Measurements from ENCODE around the gene FUZ.
"Not testable (repeated sequence)": the region's sequence is repeated elsewhere in the genome, so short reads cannot be mapped to it uniquely, and the experiment has no call there.

The FUZ gene

DNA sequence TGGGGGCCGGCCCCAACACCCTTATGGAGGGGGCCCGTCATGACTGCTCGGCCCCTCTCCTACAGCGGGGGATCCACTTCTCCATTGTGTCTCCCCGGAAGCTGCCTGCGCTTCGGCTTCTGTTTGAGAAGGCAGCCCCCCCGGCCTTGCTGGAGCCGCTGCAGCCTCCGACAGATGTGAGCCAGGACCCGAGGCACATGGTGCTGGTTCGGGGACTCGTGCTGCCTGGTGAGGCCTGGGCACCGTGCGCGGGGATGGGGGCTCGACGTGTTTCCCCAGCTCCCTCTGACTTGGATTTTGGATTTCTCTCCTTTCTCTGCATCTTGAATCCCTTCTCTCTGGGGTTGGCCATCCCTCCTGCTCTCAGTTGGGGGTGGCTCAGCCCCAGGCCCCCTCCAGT, 16.6 kb upstream of the FUZ start:
- DNase-seq = no peak

DNA sequence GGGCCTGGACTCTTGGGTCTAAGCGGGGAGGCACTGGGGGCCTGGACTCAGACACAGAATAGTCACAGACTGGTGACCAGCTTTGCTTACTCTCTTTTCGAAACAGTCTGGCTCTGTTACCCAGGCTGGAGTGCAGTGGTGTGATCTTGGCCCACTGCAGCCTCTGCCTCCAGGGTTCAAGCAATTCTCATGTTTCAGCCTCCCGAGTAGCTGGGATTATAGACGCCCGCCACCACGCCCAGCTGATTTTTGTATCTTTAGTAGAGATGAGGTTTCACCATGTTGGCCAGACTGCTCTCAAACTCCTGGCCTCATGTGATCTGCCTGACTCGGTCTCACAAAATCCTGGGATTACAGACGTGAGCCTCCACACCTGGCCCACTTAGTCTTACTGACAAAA, 16.1 kb upstream of the FUZ start:
- DNase-seq = no peak

DNA sequence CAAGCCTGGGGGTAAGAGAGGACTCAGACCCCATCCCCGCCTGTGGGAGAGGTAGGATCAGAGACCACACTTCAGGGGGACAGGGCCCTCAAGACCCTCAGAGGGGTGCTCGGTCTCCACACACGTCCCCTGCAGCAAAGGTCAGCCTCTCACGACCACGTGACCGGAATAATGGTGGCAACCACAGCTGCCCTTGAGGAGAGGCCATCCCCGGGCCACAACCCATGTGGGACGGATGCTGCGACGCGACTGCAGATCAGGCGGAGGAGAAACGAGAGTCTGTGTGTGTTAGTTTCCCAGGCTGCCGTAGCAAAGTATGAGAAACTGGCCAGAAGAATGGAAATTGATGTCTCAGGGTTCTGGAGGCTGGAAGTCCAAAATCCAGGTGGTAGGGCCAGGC, 13.9 kb upstream of the FUZ start:
- DNase-seq = no peak

DNA sequence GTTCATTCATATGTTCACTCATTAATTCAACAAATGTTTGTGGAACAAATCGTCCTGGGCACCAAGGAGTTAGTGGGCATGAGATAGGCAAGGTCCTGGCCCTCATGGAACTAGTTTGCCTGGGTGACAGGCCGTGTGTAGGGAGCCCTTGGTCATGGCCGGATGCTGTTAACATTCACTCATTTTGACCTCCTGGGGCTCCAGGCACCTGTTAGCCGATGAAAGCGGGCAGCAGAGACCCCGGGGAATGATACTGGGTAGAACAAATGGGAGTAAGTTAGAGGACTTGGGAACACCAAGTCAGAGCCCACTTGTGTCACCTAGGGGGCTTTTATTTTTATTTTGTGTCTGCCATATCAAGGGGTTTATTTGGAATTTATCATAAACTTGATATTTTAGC, 11.6 kb upstream of the FUZ start:
- DNase-seq = no peak

DNA sequence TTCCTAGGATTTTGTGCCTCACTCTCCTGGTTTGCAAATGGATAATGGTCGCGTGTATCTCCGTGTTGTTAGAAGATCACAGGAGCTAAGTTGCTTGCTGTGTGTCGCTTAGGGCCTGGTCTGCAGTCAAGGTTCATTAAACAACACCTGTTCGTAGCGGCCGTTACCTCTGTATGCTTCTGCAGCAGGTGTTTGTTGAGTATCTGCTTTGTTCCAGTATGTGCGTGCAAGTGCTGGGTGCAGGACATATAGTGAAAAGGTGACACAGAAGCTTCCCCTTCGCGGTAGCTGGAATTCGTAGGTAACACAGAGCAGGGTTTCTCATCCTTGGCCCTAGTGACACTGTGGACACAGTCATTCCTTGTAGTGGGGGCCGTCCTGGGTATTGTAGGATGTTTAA, 10.4 kb upstream of the FUZ start:
- DNase-seq = no peak

DNA sequence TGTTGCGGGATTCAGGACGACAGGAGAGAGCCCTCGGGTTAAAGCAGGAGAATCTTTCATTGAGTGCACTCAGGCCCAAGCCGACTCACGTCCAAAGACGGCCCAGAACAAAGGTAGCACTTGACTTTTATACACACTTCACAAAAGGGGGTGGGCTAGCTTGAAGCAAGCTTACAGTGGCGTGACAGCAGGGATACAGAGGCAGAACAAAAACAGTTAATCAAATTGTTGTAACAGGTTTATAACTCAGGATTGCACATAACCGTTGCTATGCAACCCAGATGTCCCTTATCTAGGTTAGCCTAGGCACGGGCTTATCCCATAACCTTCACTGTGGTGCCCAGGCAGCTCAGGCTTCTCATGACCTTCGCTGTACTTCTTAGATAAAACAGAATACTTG, 7.0 kb upstream of the FUZ start:
- DNase-seq = no peak

DNA sequence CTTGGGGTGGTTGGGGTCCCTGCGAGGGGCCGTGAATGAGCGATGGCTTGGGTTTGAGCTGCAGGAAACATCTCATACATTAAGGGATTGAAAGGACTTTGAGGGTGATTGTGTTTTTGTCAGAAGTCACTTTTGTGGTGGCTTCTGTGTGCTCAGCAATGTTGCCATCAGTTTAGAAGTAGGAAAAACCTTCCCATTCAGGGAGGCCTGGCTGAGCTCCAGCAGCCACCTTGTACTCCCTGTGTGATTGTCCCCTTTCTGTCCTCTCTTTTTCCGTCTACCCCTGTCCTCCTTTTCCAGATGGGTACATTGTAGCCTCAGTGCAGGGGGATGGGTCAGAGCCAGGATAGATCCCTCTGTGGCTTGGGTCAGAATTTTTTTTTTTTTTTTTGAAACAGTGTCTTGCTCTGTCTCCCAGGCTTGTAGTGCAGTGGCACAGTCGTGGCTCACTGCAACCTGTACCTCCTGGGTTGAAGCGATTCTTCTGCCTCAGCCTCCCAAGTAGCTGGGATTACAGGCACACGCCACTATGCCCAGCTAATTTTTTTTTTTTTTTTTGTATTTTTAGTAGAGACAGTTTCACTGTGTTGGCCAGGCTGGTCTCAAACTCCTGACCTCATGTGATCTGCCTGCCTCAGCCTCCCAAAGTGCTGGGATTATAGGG, 6.5 kb upstream of the FUZ start:
- DNase-seq = not testable (repeated sequence)

DNA sequence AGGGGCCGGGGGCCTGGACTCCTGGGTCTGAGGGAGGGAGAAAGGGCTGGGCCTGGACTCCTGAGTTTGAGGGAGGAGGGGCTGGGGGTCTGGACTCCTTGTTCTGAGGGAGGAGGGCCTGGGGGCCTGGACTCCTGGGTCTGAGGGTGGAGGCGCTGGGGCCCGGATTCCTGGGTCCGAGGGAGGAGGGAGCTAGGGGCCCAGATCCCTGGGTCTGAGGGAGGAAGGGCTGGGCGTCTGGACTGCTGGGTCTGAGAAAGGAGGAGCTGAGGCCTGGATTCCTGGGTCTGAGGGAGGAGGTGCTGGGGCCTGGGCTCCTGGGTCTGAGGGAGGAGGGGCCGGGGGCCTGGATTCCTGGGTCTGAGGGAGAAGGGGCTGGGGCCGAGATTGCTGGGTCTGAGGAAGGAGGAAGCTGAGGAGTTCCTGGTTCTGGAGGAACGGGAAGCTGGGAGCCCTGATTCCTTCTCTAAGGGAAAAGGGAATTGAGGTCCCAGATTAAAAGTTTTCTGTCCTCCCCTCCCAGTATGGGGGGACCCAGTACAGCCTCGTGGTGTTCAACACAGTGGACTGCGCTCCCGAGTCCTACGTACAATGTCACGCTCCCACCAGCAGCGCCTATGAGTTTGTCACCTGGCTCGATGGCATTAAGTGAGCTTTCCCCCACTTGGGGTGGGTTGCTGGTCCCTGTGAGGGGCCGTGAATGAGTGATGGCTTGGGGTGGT, 5.7 kb upstream of the FUZ start:
- no peak for DNase-seq

DNA sequence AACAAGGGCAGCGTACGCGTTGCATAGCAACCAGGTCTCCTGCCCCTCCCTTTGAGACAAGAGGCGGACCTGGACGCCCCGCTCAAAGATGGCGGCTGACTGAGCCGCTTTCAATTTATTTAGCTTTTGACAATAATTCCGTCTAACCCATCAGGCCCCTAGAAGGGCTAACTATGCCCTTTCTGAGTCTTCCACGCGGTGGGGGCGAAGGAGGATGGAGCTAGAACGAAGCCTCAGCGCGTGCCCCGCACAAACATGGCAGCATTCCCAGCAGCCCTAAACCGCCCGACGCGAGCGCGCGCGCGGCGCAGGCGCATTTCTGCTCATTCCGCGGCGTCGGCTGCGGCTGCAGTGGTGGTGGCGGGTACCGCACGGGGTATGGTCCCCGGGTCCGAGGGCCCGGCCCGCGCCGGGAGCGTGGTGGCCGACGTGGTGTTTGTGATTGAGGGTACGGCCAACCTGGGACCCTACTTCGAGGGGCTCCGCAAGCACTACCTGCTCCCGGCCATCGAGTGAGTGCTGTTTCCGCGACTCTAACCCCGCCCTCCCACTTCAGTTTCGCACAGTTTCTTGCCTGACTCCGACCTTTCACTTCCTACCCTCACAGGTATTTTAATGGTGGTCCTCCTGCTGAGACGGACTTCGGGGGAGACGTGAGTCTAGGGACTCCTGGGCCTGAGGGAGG, 5.0 kb upstream of the FUZ start, which contains the start of gene MED25:
MED25 (plus strand) TSS at position 326 of the 685 bp plus-strand sequence; CDS start at position 379, 53 bp downstream.
- DNase-seq = peak; percentile 89

DNA sequence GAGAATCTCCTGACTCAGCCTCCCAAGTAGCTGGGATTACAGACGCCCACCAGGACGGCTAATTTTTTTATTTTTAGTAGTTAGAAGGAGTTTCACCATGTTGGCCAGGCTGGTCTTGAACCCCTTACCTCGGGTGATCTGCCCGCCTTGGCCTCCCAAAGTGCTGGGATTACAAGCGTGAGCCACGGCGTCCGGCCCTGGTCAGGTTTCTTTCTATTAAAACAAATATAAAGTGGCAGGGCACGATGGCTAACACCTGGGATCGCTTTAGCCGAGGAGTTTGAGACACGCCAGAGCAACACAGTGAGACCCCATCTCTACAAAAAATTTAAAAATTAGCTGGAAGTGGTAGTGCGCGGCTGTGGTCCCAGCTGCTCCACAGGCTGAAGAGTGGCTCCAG, 3.5 kb upstream of the FUZ start:
- DNase-seq = no peak

DNA sequence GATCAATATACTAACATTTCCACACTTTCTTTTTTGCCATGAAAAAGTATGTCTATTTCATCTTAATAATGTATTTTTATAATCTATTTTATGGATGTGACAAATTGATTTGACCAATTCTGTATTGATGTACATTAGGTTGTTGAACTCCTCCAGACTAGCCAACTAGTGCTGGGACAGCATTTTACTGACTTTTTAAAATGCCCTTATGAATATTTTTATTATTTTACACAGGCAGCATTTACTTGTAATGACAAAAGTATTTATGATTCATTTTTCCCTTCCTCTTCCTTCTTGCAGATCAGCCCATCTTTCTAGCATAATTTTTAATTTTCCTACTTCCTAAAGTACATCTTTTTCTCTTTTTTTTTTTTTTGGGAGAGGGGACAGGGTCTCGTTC, 918 bp upstream of the FUZ start:
- DNase-seq = no peak

DNA sequence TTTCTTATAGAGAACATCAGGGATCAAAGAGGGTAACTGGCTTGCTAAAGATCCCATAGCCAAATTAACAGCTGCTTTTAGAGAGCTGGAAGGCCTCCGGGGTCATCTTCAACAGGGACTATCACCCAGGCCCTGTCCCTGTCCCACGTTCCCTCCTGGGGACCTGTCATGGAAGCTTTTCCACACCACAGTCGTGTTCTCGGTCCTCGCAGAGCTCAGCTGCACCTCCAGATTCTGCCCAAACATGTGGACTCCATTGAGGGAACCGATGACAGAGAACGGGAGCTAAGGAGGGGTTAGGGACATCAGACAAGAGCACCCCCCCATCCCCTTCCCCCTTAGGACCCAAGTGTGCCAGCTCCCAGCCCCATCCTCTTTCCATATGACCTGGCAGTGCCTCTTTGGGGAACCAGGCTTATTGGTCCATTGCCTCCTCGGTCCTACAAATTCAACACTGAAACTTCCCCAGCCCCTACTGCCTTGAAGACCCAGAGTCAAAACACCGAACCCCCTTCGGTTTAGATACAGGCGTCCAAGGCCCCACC, 568 bp downstream of the FUZ start:
- no peak for DNase-seq

DNA sequence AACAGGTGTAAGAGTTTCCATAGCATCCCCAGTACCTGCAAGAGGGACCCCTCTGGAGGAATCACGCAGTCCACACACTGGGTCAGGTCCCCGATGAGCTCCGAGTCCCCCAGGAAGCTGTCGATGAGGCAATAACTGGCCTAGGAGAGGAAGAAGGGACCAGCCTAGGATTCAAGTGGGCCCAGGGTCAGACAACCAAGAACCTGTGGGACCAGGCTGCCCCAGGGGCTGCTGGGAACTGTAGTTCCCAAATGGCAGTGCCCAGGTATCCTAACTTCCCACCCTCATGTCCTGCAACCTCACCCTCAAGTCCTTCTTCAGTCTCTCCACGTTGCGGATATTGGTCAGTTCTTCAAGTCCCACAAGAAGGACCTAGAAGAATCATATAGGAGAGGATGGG, 1.8 kb downstream of the FUZ start:
- no peak for DNase-seq

DNA sequence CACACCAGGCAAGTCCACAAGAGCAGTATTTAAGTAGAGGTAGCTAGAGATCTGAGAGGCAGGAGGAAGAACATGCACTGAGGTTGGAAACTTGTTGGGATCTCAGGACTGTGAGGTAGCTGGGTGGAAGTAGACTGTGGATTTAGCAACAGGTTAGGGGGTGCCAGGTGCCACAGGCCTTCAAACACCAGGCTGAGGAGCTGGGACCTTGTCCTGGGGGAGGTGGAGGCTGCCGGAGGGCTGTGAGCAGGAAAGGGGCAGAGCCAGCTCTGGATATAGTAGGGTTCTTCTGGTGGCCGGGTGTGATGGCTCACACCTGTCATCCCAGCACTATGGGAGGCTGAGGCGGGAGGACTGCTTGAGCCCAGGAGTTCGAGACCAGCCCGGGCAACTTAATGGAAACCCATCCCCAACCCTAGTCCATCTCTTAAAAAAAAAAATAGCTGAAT, 3.1 kb downstream of the FUZ start:
- DNase-seq = no peak

DNA sequence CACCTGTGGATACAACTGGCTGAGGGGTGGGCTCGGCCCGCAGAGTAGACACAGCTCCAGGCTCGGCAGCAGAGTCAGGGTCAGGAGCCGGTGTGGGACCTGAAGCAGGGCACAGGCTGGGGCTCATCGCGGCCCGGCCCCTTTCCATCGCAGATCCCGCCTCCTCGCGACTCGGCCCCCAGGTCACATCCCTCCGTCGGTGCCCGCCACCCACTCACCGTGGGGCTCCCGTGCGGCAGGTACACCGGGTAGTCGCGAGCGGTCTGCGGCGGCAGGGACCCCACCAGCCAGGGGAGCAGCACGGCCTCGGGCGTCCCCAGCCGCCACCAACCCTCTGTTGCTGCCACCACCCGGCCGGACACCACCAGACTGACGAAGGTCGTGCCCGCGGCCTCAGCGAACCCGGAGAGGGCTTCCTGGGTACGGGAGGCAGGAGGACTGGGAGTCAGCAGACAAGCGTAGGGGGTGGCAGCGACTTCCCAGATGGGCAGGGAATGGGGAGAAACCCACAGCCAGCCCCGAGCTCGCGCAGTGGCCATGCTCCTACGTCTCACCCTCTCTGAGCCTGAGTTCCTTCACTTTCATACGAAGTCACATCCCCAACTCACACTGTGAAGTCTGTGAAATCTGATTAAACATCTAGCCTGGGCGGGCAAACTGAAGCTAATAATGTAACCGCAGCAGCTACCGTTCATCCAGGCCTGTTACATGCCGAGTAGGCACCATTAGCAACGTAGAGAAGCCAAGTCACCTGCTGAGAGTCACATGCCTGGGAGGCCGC, 3.7 kb downstream of the FUZ start:
- peak; percentile 34 for DNase-seq

DNA sequence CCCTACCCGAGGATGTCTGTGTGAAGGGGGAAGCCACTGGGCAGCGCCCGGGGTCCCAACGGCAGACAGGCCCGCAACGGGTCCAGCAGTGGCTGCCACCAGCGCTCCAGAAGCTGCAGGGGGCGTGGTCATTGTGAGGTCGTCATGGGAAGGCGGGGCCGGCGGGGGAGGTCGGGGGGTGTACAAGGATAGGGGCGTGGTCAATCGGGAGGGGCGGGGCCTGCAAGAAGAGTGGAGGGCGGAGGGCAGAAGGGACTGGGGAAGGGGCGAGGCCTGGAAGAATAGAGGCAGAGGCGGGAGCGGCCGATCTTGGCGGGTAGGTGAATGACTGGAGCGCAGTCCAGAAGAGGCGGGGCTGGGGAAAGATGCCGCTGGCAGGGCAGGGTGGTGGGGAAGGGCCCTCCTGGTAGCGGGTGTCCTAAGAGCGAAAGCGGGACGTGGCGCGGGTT, 4.4 kb downstream of the FUZ start:
- DNase-seq = peak; percentile 83

DNA sequence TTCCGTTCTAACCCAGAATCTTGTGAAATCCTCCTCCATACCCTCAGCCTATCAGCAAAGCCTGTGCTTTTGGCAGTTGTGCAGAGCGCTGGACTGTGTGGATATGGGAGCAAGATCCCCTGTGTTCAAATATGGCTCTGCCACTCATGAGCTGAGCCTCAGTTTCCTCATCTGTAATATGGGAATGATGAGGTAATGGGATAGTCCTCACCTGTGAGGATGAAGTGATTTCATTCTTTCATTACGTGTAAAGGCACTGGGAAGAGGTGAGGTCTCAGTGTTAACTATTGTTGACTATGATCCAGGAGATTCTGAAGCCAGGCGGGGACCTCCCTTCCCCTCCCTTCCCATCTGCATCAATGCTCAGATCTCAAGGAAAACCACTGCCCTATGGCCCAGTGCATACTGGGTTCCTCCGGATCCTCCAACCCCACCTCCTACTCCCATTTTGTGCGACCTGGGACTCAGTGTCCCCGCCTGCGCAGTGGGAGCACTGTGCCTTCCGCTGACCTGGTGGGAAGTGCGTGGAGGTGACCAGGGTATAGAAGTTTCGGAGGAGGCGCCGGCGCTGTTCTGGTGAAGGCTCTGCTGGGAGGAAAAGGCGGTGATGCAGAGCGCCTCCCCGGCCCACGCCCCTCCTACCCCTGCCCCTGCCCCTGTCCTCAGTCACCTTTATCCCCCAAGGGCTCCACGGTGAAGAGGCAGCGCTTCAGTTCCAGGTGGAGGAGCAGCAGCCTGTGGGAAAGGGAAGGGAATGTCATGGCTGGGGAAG, 5.0 kb downstream of the FUZ start:
- no peak for DNase-seq

DNA sequence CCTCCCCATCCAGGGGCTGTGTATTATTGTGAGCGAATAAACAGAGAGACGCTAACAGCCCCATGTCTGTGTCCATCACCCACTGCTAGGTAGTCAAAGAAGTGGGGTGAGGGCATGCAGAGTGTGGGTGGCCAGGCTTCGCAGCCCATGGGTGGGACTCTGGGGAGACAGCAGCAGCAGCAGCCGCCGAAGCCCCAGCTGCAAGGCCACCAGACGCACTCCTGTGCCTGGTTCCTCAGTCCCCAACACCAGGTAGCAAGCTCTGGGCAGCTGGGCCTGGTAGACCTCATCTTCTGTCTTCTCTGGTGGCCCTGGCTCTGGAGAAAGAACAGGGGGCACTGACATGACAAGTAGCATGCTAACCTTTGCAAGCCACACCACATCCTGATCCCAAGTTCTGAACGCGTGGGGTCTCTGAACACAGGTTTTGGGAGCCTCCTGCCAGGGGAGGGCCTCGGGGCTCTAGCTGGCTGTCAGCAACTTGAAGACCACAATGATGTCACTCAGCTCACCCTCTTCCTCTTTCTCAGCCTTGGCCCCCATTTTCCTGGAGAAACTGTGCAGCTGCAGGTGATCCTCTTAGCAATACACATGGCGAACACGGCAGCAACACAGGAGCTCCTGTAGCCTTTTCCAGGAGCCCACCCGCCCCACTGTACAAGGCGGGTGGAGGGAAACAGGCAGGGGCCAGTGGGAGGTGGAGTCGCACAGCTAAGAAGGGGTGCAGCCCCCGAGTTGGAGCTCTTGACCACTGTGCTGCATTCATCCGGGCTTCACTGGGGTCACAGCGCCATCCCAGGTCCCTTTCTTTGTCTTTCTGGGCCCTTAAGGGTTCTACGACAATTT, 5.8 kb downstream of the FUZ start:
- DNase-seq = no peak

DNA sequence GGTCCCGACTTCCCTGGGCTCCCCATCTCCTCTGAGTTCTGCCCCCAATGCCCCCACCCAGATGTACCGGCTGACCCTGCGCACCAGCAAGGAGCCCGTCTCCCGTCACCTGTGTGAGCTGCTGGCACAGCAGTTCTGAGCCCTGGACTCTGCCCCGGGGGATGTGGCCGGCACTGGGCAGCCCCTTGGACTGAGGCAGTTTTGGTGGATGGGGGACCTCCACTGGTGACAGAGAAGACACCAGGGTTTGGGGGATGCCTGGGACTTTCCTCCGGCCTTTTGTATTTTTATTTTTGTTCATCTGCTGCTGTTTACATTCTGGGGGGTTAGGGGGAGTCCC, 6.5 kb downstream of the FUZ start:
- no peak for DNase-seq

DNA sequence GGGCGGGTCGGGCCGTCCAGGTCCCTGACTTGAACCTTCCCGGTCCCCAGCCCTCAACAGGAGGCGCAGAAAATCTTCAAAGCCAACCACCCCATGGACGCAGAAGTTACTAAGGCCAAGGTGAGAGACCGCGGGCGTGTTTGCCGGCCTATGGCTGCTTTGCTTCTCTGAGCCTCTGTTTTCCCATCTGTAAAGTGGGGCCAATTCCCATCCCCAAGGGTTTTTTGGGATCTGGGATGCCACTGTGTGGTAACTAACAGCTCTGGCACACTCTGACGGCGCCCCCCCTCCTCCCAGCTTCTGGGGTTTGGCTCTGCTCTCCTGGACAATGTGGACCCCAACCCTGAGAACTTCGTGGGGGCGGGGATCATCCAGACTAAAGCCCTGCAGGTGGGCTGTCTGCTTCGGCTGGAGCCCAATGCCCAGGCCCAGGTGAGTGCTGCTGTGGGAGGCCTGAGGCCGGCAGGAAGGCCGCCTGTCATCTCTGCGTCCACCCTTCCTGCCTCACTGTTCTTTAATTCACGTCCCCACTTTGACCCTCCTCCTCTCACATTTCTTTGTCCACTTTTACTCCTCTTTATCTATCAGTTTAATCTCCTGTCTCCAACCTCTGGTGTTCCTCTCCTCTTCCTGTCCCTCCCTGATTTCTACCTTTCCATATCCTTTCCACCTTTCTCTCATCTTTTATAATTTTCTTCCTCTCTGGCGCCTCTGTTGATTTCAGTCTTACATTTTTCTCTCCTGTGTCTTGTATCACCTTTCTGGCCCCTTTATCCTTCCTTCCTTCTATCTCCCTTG, 7.1 kb downstream of the FUZ start:
- DNase-seq = no peak

DNA sequence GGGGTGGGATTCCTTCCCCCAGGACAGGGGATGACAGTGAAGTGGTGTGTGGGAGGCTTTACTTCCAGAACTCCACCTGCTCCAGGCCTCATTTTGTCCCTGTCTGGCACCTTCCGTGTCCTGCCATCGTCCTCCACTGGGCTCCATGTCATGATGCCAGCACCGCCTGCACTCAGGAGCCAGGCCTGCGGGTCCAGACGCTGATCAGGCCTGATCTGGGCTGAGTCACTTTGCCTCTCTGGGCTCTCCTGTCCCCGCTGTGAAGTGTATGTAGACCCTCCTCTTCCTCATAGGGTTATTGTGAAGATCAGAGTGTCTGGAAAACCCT, 9.6 kb downstream of the FUZ start:
- no peak for DNase-seq
